Stimulated activated naive B cell treated with anti-CD40 and anti-IgM and Interleukin-4, amounts not matched to agents 10 μg/mL and 1 μg/mL and 100 μg/mL, for 72 hours (primary cell): ENCODE measurements around the gene MX1.
"Not testable (repeated sequence)": the region's sequence is repeated elsewhere in the genome, so short reads cannot be mapped to it uniquely, and the experiment has no call there.

Source experiments
- ATAC-seq, 2 donors: fragments of 150-1000 bp; cut with Tn5 transposase; replicated peaks; 2 replicates each; pipeline ENCODE4 v1.10.0; 2021; ENCODE audit warnings: moderate library complexity in 1 of 2
- DNase-seq: peaks from one replicate; pipeline ENCODE4 v3.0.0; 2021
- H3K27ac Mint-ChIP-seq: one replicate; pipeline ENCODE4 v1.8.0; 2022; ENCODE audit warnings: mild to moderate bottlenecking, mixed read lengths
- H3K27me3 Mint-ChIP-seq, 2 donors: one replicate each; pipeline ENCODE4 v1.8.0; 2022; ENCODE audit warnings: mixed read lengths in 2 of 2
- H3K36me3 Mint-ChIP-seq, 2 donors: one replicate each; pipeline ENCODE4 v1.8.0; 2022; ENCODE audit warnings: mixed read lengths in 2 of 2, mild to moderate bottlenecking in 1 of 2
- H3K4me1 Mint-ChIP-seq, 2 donors: one replicate each; pipeline ENCODE4 v1.8.0; 2022; ENCODE audit warnings: mixed read lengths in 2 of 2, mild to moderate bottlenecking in 1 of 2
- H3K4me3 Mint-ChIP-seq, 2 donors: one replicate each; pipeline ENCODE4 v1.8.0; 2022; ENCODE audit warnings: mild to moderate bottlenecking in 2 of 2, mixed read lengths in 2 of 2, moderate library complexity in 1 of 2
- H3K9me3 Mint-ChIP-seq, 2 donors: one replicate each; pipeline ENCODE4 v1.8.0; 2022; ENCODE audit warnings: mixed read lengths in 2 of 2, mild to moderate bottlenecking in 1 of 2

Gene MX1

GRCh38 chr21:41418956-41419680 is 6.9 kb upstream of the MX1 start:
- Mint-ChIP-seq H3K9me3 (peaks cover 11 to 17% of the 10 kb centered on the region in 2 donors), H3K4me1 (peaks cover 29 to 49% of the 10 kb centered on the region in 2 donors), H3K4me3 (no peak overlapping the region), H3K27ac (no peak overlapping the region), H3K36me3 (peaks cover 0 to 2% of the 10 kb centered on the region in 2 donors), H3K27me3 (no peaks in the 10 kb centered on the region)
- no peak for ATAC-seq
- no peak for DNase-seq

- peaks cover 0 to 2% of the 10 kb centered on the region in 2 donors for H3K36me3 Mint-ChIP-seq
- peak overlapping the region; percentile 87 for H3K27ac Mint-ChIP-seq
- no peaks in the 10 kb centered on the region for H3K27me3 Mint-ChIP-seq
- H3K4me1 Mint-ChIP-seq = peaks cover 32 to 60% of the 10 kb centered on the region in 2 donors
- H3K4me3 Mint-ChIP-seq = peak overlapping the region; percentile 78 to 80
- DNase-seq (peak; percentile 47), ATAC-seq (peak; percentile 96)
- H3K9me3 Mint-ChIP-seq = peaks cover 9 to 17% of the 10 kb centered on the region in 2 donors
These were observed 5.8 kb upstream of the MX1 start for GRCh38 chr21:41419921-41420862.

- Mint-ChIP-seq H3K27ac (peak overlapping the region; percentile 87), H3K4me3 (peak overlapping the region in 1 of 2 donors; percentile 80), H3K4me1 (peaks cover 36 to 68% of the 10 kb centered on the region in 2 donors), H3K9me3 (peaks cover 9 to 13% of the 10 kb centered on the region in 2 donors)
- not testable (repeated sequence) for DNase-seq, ATAC-seq, H3K36me3 Mint-ChIP-seq, H3K27me3 Mint-ChIP-seq
These were observed 5.0 kb upstream of the MX1 start for GRCh38 chr21:41420998-41421397.

DNA sequence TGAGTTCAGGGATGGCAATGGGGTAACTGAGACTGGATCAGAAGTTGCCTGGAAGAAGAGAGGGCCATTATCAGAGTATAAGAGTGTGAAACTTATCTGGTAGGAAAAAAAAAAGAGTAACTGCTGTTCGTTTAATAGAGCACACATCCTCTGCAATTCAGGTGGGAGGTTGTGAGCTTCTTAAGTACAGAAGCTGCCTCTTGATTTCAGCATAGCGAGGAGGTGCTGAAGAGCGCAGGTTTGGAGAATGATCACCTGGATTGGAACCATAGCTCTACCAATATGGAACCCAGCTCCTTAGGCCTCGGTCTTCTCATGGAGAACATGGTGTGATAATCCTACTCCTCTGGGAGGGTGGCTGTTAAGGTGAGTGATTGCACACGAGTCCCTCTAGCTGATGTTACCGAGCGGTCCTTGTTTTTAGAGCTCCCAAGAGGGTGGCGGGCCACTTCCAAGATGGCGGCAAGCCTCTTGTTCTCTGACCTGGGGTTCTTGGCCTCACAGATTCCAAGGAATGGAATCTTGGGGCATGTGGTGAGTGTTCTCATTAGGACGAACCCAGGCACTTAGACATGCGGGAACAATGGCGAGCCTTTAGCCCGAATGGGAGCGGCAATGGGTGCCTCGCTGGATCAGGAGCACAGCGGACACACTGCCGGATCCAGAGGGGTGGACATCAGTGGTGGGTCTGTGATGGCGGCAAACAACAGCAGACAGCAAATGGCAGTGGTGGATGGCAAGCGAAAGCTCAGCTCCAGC is 3.3 kb upstream of the MX1 start:
- Mint-ChIP-seq H3K4me3 (no peak overlapping the region), H3K9me3 (peaks cover 4 to 6% of the 10 kb centered on the region in 2 donors), H3K36me3 (peaks cover 0 to 3% of the 10 kb centered on the region in 2 donors), H3K4me1 (peaks cover 45 to 83% of the 10 kb centered on the region in 2 donors), H3K27me3 (no peaks in the 10 kb centered on the region), H3K27ac (peak overlapping the region; percentile 57)
- ATAC-seq (no peak), DNase-seq (no peak)

GRCh38 chr21:41423305-41423636 is 2.8 kb upstream of the MX1 start:
- H3K36me3 Mint-ChIP-seq, DNase-seq, ATAC-seq, H3K4me3 Mint-ChIP-seq, H3K9me3 Mint-ChIP-seq, H3K27ac Mint-ChIP-seq, H3K27me3 Mint-ChIP-seq: not testable (repeated sequence)
- peaks cover 50 to 88% of the 10 kb centered on the region in 2 donors for H3K4me1 Mint-ChIP-seq

- DNase-seq (no peak), ATAC-seq (no peak)
- H3K4me3 Mint-ChIP-seq = peak overlapping the region; percentile 93 to 99
- H3K9me3 Mint-ChIP-seq = peaks cover 2 to 4% of the 10 kb centered on the region in 2 donors
- no peaks in the 10 kb centered on the region for H3K27me3 Mint-ChIP-seq
- peaks cover 50 to 84% of the 10 kb centered on the region in 2 donors for H3K4me1 Mint-ChIP-seq
- peaks cover 0 to 8% of the 10 kb centered on the region in 2 donors for H3K36me3 Mint-ChIP-seq
- peak overlapping the region; percentile 92 for H3K27ac Mint-ChIP-seq
These were observed 468 bp upstream of the MX1 start for GRCh38 chr21:41425588-41425953.

- peak in 1 of 2 donors; percentile 6 for ATAC-seq
- H3K4me1 Mint-ChIP-seq = peaks cover 51 to 83% of the 10 kb centered on the region in 2 donors
These were observed 801 bp downstream of the MX1 start for GRCh38 chr21:41426676-41427404.

GRCh38 chr21:41427556-41427955 is 1.5 kb downstream of the MX1 start:
- no peak for ATAC-seq
- H3K9me3 Mint-ChIP-seq = peaks cover 2 to 4% of the 10 kb centered on the region in 2 donors
- H3K27ac Mint-ChIP-seq = no peak overlapping the region
- DNase-seq = no peak
- no peaks in the 10 kb centered on the region for H3K27me3 Mint-ChIP-seq
- peaks cover 50 to 83% of the 10 kb centered on the region in 2 donors for H3K4me1 Mint-ChIP-seq
- peak overlapping the region in 1 of 2 donors; percentile 99 for H3K4me3 Mint-ChIP-seq
- peaks cover 4 to 8% of the 10 kb centered on the region in 2 donors for H3K36me3 Mint-ChIP-seq

More at GRCh38 chr21:41426676-41427404, 801 bp downstream of the MX1 start:
- H3K27me3 Mint-ChIP-seq = no peaks in the 10 kb centered on the region
- no peak for DNase-seq
- peak overlapping the region; percentile 51 for H3K27ac Mint-ChIP-seq
- H3K4me3 Mint-ChIP-seq = peak overlapping the region; percentile 93 to 99
- peaks cover 2 to 4% of the 10 kb centered on the region in 2 donors for H3K9me3 Mint-ChIP-seq
- peaks cover 0 to 8% of the 10 kb centered on the region in 2 donors for H3K36me3 Mint-ChIP-seq

DNA sequence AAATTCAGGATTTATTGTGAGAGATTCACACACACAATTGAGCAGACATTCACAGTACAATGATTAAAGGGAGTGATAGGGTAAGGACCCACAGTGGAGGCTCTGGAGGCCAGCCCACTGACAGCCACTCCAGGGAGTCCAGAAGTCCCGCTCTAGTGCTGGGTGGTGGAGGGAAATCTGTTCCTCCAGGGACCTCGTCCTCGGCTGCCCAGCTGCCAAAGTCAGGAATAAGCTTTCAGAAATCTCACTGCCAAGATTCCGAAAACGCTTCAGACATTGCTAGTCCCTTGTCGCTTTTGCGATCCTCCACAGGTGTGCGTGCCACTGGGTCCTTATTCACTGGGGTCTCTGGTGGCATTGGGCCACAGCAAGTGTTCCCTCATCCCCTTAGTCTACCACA is 2.3 kb downstream of the MX1 start:
- no peak overlapping the region for H3K4me3 Mint-ChIP-seq
- no peaks in the 10 kb centered on the region for H3K27me3 Mint-ChIP-seq
- H3K9me3 Mint-ChIP-seq = peaks cover 2 to 4% of the 10 kb centered on the region in 2 donors
- ATAC-seq (no peak), DNase-seq (no peak)
- H3K27ac Mint-ChIP-seq = peak overlapping the region; percentile 51
- peaks cover 48 to 82% of the 10 kb centered on the region in 2 donors for H3K4me1 Mint-ChIP-seq
- H3K36me3 Mint-ChIP-seq = peaks cover 11 to 15% of the 10 kb centered on the region in 2 donors

DNA sequence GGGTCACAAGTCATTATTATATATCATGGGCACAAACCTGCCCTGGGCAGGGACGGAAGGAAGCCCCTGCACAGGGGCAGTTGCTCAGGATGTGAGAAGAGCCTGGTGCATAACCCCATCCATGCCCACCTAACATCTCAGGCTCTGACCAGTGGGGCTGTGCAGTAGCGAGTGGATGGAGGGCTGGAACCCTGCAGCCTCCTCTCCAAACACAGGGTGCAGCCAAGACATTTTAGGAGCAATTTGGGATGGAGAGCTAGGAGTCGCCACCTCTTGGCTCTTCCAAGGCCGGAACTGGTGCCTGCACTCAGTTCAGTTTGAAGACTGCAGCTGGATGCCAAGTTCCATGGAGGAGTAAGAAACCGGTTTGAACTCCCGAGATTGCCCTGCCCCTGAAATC is 2.8 kb downstream of the MX1 start:
- H3K27ac Mint-ChIP-seq = no peak overlapping the region
- ATAC-seq = no peak
- H3K9me3 Mint-ChIP-seq = peaks cover 0 to 5% of the 10 kb centered on the region in 2 donors
- H3K36me3 Mint-ChIP-seq = peaks cover 14 to 18% of the 10 kb centered on the region in 2 donors
- no peak overlapping the region for H3K4me3 Mint-ChIP-seq
- no peak for DNase-seq
- H3K27me3 Mint-ChIP-seq = no peaks in the 10 kb centered on the region
- peaks cover 43 to 79% of the 10 kb centered on the region in 2 donors for H3K4me1 Mint-ChIP-seq

DNA sequence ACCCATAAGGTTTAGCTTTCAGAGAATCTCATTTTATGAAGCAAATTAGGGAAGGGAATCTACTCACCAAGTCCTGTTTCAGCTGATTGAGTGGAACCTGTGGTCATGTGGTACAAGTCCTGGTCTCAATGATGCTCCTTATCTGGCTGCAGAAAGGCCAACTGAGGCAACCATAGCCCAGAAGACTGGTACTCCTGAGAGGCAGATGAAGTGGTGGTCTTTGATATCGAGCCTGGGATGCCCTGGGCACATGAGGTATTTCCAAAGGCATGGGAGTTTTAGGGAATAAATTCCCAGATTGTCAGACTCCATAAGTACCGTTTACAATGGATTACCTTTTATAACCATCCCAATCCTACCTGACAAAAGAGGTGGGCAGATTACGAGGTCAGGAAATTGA is 3.3 kb downstream of the MX1 start:
- Mint-ChIP-seq H3K4me3 (no peak overlapping the region), H3K36me3 (peaks cover 19% of the 10 kb centered on the region in 2 donors), H3K9me3 (peaks cover 2 to 5% of the 10 kb centered on the region in 2 donors), H3K27me3 (no peaks in the 10 kb centered on the region), H3K27ac (no peak overlapping the region), H3K4me1 (peaks cover 41 to 74% of the 10 kb centered on the region in 2 donors)
- ATAC-seq (no peak), DNase-seq (no peak)

- Mint-ChIP-seq H3K36me3 (peaks cover 26% of the 10 kb centered on the region in 2 donors), H3K4me3 (no peak overlapping the region)
These were observed 4.0 kb downstream of the MX1 start for GRCh38 chr21:41429925-41430491.

More at GRCh38 chr21:41429925-41430491, 4.0 kb downstream of the MX1 start:
- no peaks in the 10 kb centered on the region for H3K27me3 Mint-ChIP-seq
- DNase-seq = no peak
- H3K27ac Mint-ChIP-seq = peak overlapping the region; percentile 37
- H3K4me1 Mint-ChIP-seq = peaks cover 41 to 67% of the 10 kb centered on the region in 2 donors
- H3K9me3 Mint-ChIP-seq = peaks cover 8 to 9% of the 10 kb centered on the region in 2 donors
- ATAC-seq = no peak
